Measurements from ENCODE around the gene GPC6.

The GPC6 gene

DNA sequence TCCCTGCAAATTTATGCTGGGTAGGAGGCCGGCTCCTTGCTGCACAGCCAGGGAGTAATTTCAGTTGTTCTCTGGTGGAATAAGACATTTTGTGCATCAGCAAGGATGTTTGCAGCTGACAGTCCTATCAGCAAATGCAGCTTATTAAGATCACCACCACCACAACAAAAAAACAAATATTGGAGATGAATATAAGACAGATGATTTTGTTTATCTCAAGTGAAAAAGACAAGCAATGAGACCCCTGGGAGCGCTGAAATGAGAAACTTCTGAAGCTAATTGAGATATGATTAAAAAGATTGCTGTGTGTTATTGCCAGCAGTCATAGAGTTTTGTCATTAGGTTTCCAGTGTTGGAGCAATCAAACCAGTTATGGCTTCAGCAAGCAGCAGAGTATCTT is 505.6 kb downstream of the GPC6 start:
- no peaks in the 10 kb centered on the region for H3K36me3 ChIP-seq (ENCODE audit: control insufficient read depth in 2 of 2, insufficient read depth in 2 of 2, low read length in 2 of 2)
- no peak overlapping the region for H3K9ac ChIP-seq (ENCODE audit: low read depth in 1 of 2, low read length in 2 of 2)
- no peak overlapping the region for H3K27ac ChIP-seq (ENCODE audit: low read depth in 2 of 2, low read length in 2 of 2)
- H3K9me3 ChIP-seq (ENCODE audit: control insufficient read depth in 2 of 2, low read length in 2 of 2): no peaks in the 10 kb centered on the region
- no peaks in the 10 kb centered on the region for H3K4me1 ChIP-seq (ENCODE audit: control insufficient read depth in 2 of 2, insufficient read depth in 2 of 2, low read length in 2 of 2)
- H3K27me3 ChIP-seq (ENCODE audit: control insufficient read depth in 2 of 2, insufficient read depth in 2 of 2, low read length in 2 of 2): no peaks in the 10 kb centered on the region
- H3K4me3 ChIP-seq (ENCODE audit: low read length in 2 of 2): no peak overlapping the region

GRCh38 chr13:93736081-93736480 is 509.5 kb downstream of the GPC6 start:
- Histone ChIP-seq H3K27ac (ENCODE audit: low read depth in 2 of 2, low read length in 2 of 2) (no peak overlapping the region), H3K4me3 (ENCODE audit: low read length in 2 of 2) (no peak overlapping the region), H3K9ac (ENCODE audit: low read depth in 1 of 2, low read length in 2 of 2) (no peak overlapping the region), H3K4me1 (ENCODE audit: control insufficient read depth in 2 of 2, insufficient read depth in 2 of 2, low read length in 2 of 2) (no peaks in the 10 kb centered on the region), H3K36me3 (ENCODE audit: control insufficient read depth in 2 of 2, insufficient read depth in 2 of 2, low read length in 2 of 2) (no peaks in the 10 kb centered on the region), H3K27me3 (ENCODE audit: control insufficient read depth in 2 of 2, insufficient read depth in 2 of 2, low read length in 2 of 2) (no peaks in the 10 kb centered on the region), H3K9me3 (ENCODE audit: control insufficient read depth in 2 of 2, low read length in 2 of 2) (no peaks in the 10 kb centered on the region)

DNA sequence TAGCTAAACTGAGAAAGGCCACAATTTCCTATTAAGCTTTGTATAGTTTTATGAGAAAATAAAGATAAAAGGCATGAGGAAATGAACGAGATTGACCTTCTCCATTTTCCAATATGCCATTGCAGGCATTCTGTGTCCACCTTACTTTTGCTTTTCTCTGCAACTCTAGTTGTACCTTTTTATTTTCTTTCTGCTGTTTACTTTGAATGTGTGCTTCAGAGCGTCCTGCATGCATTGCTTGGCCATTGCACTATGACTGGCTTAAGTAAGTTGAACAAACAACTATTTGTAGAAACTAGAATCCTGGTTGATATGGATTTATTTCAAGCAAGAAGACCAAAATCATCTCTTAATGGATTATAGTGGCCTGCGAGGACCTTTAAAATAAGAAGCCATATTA is 510.3 kb downstream of the GPC6 start:
- no peak overlapping the region for H3K4me3 ChIP-seq (ENCODE audit: low read length in 2 of 2)
- H3K27me3 ChIP-seq (ENCODE audit: control insufficient read depth in 2 of 2, insufficient read depth in 2 of 2, low read length in 2 of 2): no peaks in the 10 kb centered on the region
- H3K9ac ChIP-seq (ENCODE audit: low read depth in 1 of 2, low read length in 2 of 2): no peak overlapping the region
- H3K36me3 ChIP-seq (ENCODE audit: control insufficient read depth in 2 of 2, insufficient read depth in 2 of 2, low read length in 2 of 2): no peaks in the 10 kb centered on the region
- no peak overlapping the region for H3K27ac ChIP-seq (ENCODE audit: low read depth in 2 of 2, low read length in 2 of 2)
- H3K4me1 ChIP-seq (ENCODE audit: control insufficient read depth in 2 of 2, insufficient read depth in 2 of 2, low read length in 2 of 2): no peaks in the 10 kb centered on the region
- H3K9me3 ChIP-seq (ENCODE audit: control insufficient read depth in 2 of 2, low read length in 2 of 2): no peaks in the 10 kb centered on the region

- no peak overlapping the region for H3K4me3 ChIP-seq (ENCODE audit: low read length in 2 of 2)
- H3K4me1 ChIP-seq (ENCODE audit: control insufficient read depth in 2 of 2, insufficient read depth in 2 of 2, low read length in 2 of 2): no peaks in the 10 kb centered on the region
- H3K9ac ChIP-seq (ENCODE audit: low read depth in 1 of 2, low read length in 2 of 2): no peak overlapping the region
- H3K27me3 ChIP-seq (ENCODE audit: control insufficient read depth in 2 of 2, insufficient read depth in 2 of 2, low read length in 2 of 2): no peaks in the 10 kb centered on the region
- no peak overlapping the region for H3K27ac ChIP-seq (ENCODE audit: low read depth in 2 of 2, low read length in 2 of 2)
- H3K36me3 ChIP-seq (ENCODE audit: control insufficient read depth in 2 of 2, insufficient read depth in 2 of 2, low read length in 2 of 2): no peaks in the 10 kb centered on the region
- H3K9me3 ChIP-seq (ENCODE audit: control insufficient read depth in 2 of 2, low read length in 2 of 2): no peaks in the 10 kb centered on the region
These were observed 513.7 kb downstream of the GPC6 start for GRCh38 chr13:93740334-93740733.

GRCh38 chr13:93744033-93744432 is 517.4 kb downstream of the GPC6 start:
- Histone ChIP-seq H3K9me3 (ENCODE audit: control insufficient read depth in 2 of 2, low read length in 2 of 2) (no peaks in the 10 kb centered on the region), H3K36me3 (ENCODE audit: control insufficient read depth in 2 of 2, insufficient read depth in 2 of 2, low read length in 2 of 2) (no peaks in the 10 kb centered on the region), H3K27ac (ENCODE audit: low read depth in 2 of 2, low read length in 2 of 2) (no peak overlapping the region), H3K4me1 (ENCODE audit: control insufficient read depth in 2 of 2, insufficient read depth in 2 of 2, low read length in 2 of 2) (no peaks in the 10 kb centered on the region), H3K9ac (ENCODE audit: low read depth in 1 of 2, low read length in 2 of 2) (no peak overlapping the region), H3K27me3 (ENCODE audit: control insufficient read depth in 2 of 2, insufficient read depth in 2 of 2, low read length in 2 of 2) (no peaks in the 10 kb centered on the region), H3K4me3 (ENCODE audit: low read length in 2 of 2) (no peak overlapping the region)

DNA sequence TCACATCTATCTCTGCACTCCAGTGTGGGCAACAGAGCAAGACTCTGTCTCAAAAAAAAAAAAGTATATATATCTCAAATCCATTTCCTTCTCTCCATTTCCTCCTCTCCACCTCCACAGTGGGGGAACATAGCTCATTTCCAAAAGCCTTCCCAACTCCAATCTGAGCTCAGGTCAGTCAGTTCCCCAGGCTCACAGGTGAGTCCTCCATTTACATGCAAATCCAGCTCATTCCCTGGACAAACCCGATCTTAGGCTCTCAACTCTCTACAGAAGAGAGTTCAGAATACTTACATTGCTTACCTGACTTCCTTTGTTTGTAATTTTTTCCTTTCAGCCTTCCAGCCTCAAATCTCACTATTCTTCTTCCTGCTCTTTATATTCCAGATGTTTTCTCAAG is 518.3 kb downstream of the GPC6 start:
- Histone ChIP-seq H3K4me1 (ENCODE audit: control insufficient read depth in 2 of 2, insufficient read depth in 2 of 2, low read length in 2 of 2) (no peaks in the 10 kb centered on the region), H3K9ac (ENCODE audit: low read depth in 1 of 2, low read length in 2 of 2) (no peak overlapping the region), H3K4me3 (ENCODE audit: low read length in 2 of 2) (no peak overlapping the region), H3K27ac (ENCODE audit: low read depth in 2 of 2, low read length in 2 of 2) (no peak overlapping the region), H3K27me3 (ENCODE audit: control insufficient read depth in 2 of 2, insufficient read depth in 2 of 2, low read length in 2 of 2) (no peaks in the 10 kb centered on the region), H3K36me3 (ENCODE audit: control insufficient read depth in 2 of 2, insufficient read depth in 2 of 2, low read length in 2 of 2) (no peaks in the 10 kb centered on the region), H3K9me3 (ENCODE audit: control insufficient read depth in 2 of 2, low read length in 2 of 2) (no peaks in the 10 kb centered on the region)

GRCh38 chr13:93745884-93746283 is 519.3 kb downstream of the GPC6 start:
- H3K27me3 ChIP-seq (ENCODE audit: control insufficient read depth in 2 of 2, insufficient read depth in 2 of 2, low read length in 2 of 2): no peaks in the 10 kb centered on the region
- no peak overlapping the region for H3K9ac ChIP-seq (ENCODE audit: low read depth in 1 of 2, low read length in 2 of 2)
- no peaks in the 10 kb centered on the region for H3K36me3 ChIP-seq (ENCODE audit: control insufficient read depth in 2 of 2, insufficient read depth in 2 of 2, low read length in 2 of 2)
- no peak overlapping the region for H3K4me3 ChIP-seq (ENCODE audit: low read length in 2 of 2)
- H3K9me3 ChIP-seq (ENCODE audit: control insufficient read depth in 2 of 2, low read length in 2 of 2): no peaks in the 10 kb centered on the region
- no peaks in the 10 kb centered on the region for H3K4me1 ChIP-seq (ENCODE audit: control insufficient read depth in 2 of 2, insufficient read depth in 2 of 2, low read length in 2 of 2)
- H3K27ac ChIP-seq (ENCODE audit: low read depth in 2 of 2, low read length in 2 of 2): no peak overlapping the region

GRCh38 chr13:93746589-93746988 is 520.0 kb downstream of the GPC6 start:
- Histone ChIP-seq H3K4me1 (ENCODE audit: control insufficient read depth in 2 of 2, insufficient read depth in 2 of 2, low read length in 2 of 2) (no peaks in the 10 kb centered on the region), H3K27me3 (ENCODE audit: control insufficient read depth in 2 of 2, insufficient read depth in 2 of 2, low read length in 2 of 2) (no peaks in the 10 kb centered on the region), H3K9ac (ENCODE audit: low read depth in 1 of 2, low read length in 2 of 2) (no peak overlapping the region)

DNA sequence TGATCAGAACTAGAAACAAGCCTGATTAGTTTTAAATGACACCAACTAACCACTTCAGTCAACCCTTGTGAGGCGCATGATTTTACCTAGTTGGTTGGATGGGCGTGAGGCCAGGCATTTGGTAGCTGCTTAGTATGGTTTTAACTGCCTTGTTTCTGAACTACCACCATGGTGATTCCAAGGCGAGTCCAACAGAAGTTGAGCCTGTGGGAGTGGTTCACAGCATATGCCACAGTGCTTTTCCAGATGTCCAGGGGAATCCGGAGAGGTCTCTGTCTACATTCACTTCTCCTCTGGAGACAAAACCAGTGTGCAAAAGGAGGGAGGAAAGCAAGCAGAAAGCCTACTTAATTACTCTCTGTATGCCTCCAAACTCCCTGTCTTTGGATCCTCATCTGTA is 524.1 kb downstream of the GPC6 start:
- no peak overlapping the region for H3K9ac ChIP-seq (ENCODE audit: low read depth in 1 of 2, low read length in 2 of 2)
- no peak overlapping the region for H3K4me3 ChIP-seq (ENCODE audit: low read length in 2 of 2)
- H3K36me3 ChIP-seq (ENCODE audit: control insufficient read depth in 2 of 2, insufficient read depth in 2 of 2, low read length in 2 of 2): no peaks in the 10 kb centered on the region
- no peak overlapping the region for H3K27ac ChIP-seq (ENCODE audit: low read depth in 2 of 2, low read length in 2 of 2)
- H3K9me3 ChIP-seq (ENCODE audit: control insufficient read depth in 2 of 2, low read length in 2 of 2): no peaks in the 10 kb centered on the region
- no peaks in the 10 kb centered on the region for H3K27me3 ChIP-seq (ENCODE audit: control insufficient read depth in 2 of 2, insufficient read depth in 2 of 2, low read length in 2 of 2)
- H3K4me1 ChIP-seq (ENCODE audit: control insufficient read depth in 2 of 2, insufficient read depth in 2 of 2, low read length in 2 of 2): no peaks in the 10 kb centered on the region

More at GRCh38 chr13:93746589-93746988, 520.0 kb downstream of the GPC6 start:
- Histone ChIP-seq H3K27ac (ENCODE audit: low read depth in 2 of 2, low read length in 2 of 2) (no peak overlapping the region), H3K4me3 (ENCODE audit: low read length in 2 of 2) (no peak overlapping the region), H3K36me3 (ENCODE audit: control insufficient read depth in 2 of 2, insufficient read depth in 2 of 2, low read length in 2 of 2) (no peaks in the 10 kb centered on the region), H3K9me3 (ENCODE audit: control insufficient read depth in 2 of 2, low read length in 2 of 2) (no peaks in the 10 kb centered on the region)

DNA sequence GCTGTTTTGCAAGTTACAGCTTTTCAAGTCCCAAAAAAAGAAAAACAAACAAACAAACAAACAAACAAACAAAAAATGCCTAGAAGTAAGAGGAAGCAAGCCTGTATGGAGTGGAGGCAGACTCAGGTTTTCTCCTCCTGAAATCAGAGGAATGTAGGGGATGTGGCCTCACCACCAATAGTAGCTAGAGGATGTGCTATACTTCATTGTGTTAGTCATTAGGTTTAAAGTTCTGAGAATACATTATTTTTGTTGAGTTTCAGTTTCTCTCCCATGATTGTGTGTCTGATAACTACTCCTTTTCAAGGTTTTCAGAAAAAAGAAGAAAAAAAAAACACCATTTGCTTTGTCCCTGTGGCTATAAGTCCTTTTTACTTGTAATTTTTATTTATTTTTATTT is 524.5 kb downstream of the GPC6 start:
- H3K9ac ChIP-seq (ENCODE audit: low read depth in 1 of 2, low read length in 2 of 2): no peak overlapping the region
- no peaks in the 10 kb centered on the region for H3K9me3 ChIP-seq (ENCODE audit: control insufficient read depth in 2 of 2, low read length in 2 of 2)
- no peaks in the 10 kb centered on the region for H3K4me1 ChIP-seq (ENCODE audit: control insufficient read depth in 2 of 2, insufficient read depth in 2 of 2, low read length in 2 of 2)
- no peak overlapping the region for H3K27ac ChIP-seq (ENCODE audit: low read depth in 2 of 2, low read length in 2 of 2)
- H3K4me3 ChIP-seq (ENCODE audit: low read length in 2 of 2): no peak overlapping the region
- no peaks in the 10 kb centered on the region for H3K27me3 ChIP-seq (ENCODE audit: control insufficient read depth in 2 of 2, insufficient read depth in 2 of 2, low read length in 2 of 2)
- H3K36me3 ChIP-seq (ENCODE audit: control insufficient read depth in 2 of 2, insufficient read depth in 2 of 2, low read length in 2 of 2): no peaks in the 10 kb centered on the region

DNA sequence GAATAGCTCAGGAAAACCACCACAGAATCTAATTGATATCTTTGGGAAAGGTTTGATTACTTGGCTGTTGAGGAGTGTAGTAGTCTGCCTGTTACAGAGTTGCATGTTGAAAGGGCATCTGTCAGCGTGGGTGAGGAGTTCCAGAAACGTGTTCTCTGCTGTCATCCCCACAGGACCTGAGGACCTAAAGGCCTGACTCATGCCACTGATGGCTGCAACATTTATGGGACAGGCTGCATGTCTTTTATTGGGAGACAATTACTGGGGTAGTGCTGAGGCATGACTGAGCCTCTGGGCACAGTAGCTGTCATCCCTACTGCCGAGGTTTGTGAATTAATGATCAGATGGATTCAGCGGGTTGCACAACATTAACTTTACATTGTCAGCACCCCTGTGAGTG is 525.9 kb downstream of the GPC6 start:
- H3K4me1 ChIP-seq (ENCODE audit: control insufficient read depth in 2 of 2, insufficient read depth in 2 of 2, low read length in 2 of 2): no peaks in the 10 kb centered on the region
- no peaks in the 10 kb centered on the region for H3K27me3 ChIP-seq (ENCODE audit: control insufficient read depth in 2 of 2, insufficient read depth in 2 of 2, low read length in 2 of 2)
- no peak overlapping the region for H3K27ac ChIP-seq (ENCODE audit: low read depth in 2 of 2, low read length in 2 of 2)
- no peak overlapping the region for H3K9ac ChIP-seq (ENCODE audit: low read depth in 1 of 2, low read length in 2 of 2)
- H3K4me3 ChIP-seq (ENCODE audit: low read length in 2 of 2): no peak overlapping the region
- H3K36me3 ChIP-seq (ENCODE audit: control insufficient read depth in 2 of 2, insufficient read depth in 2 of 2, low read length in 2 of 2): no peaks in the 10 kb centered on the region
- H3K9me3 ChIP-seq (ENCODE audit: control insufficient read depth in 2 of 2, low read length in 2 of 2): no peaks in the 10 kb centered on the region
